GM21528 (cell line): Measurements from ENCODE around the gene PEX16.
A peak's percentile ranks its signal among the peaks of the same experiment; 100 is the strongest.
"Not testable (repeated sequence)": the region's sequence is repeated elsewhere in the genome, so short reads cannot be mapped to it uniquely, and the experiment has no call there.

Experiments
- ATAC-seq: cut with Tn5 transposase; IDR thresholded peaks from one replicate; pipeline ENCODE4 v1.9.1; 2021; ENCODE audit warnings: mild to moderate bottlenecking, moderate library complexity; ENCODE audit not compliant: unreplicated experiment, low FRiP score

Gene PEX16

DNA sequence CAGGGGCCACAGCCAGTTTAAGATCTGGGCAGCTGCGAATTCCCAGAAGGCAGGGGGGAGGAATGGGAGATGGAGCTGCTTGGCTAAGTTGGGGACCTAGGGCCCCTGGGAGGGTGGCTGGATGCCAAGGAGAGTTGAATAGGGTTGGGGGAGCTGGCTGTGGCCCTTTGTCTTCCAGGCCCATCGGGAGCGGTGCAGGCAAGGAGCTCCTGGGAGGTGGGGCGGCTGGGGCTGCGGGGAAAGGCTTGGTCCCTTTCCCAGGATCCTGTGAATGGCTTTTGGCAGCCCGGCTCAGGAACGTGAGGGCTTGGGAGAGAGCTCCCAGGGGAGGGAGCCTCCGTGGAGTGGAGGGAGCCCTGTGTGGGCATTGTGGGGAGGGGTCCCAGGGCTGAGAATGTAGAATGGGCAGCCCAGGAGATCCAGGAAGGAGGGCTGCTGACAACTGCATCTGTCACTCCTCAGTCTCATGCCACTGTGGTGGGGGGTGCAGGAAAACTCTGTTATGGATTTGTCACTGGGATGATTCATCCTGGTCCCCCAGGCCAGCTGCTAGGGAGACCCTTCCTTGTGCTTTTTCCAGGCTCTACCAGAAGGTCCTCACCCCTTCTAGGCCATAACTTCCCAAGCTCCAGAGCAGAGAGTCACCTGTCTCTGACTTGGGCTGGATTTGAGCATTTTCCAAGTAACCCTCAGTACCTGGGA lies 16.6 kb downstream of the PEX16 start:
- no peak for ATAC-seq

DNA sequence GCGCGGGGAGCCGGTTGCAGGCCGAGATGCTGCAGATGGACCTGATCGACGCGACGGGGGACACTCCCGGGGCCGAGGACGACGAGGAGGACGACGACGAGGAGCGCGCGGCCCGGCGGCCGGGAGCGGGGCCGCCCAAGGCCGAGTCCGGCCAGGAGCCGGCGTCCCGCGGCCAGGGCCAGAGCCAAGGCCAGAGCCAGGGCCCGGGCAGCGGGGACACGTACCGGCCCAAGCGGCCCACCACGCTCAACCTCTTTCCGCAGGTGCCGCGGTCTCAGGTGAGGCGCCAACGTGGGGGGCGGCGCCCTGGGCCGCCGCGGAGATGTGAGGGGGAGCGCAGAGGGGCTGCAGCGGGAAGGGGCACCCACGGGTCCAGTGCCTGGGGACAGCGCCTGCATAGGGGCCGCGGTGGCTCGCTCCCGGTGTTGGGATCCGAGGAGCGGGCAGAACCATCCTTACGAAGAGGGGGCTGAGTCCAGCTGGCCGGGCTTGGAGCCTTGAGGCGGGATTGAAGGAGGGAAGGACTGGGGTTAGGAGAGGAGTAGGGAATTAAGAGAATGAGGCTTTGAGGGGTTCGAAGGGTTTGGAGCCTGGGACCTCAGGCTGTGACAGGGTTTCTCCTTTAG lies 17.4 kb downstream of the PEX16 start:
- ATAC-seq: not testable (repeated sequence)

DNA sequence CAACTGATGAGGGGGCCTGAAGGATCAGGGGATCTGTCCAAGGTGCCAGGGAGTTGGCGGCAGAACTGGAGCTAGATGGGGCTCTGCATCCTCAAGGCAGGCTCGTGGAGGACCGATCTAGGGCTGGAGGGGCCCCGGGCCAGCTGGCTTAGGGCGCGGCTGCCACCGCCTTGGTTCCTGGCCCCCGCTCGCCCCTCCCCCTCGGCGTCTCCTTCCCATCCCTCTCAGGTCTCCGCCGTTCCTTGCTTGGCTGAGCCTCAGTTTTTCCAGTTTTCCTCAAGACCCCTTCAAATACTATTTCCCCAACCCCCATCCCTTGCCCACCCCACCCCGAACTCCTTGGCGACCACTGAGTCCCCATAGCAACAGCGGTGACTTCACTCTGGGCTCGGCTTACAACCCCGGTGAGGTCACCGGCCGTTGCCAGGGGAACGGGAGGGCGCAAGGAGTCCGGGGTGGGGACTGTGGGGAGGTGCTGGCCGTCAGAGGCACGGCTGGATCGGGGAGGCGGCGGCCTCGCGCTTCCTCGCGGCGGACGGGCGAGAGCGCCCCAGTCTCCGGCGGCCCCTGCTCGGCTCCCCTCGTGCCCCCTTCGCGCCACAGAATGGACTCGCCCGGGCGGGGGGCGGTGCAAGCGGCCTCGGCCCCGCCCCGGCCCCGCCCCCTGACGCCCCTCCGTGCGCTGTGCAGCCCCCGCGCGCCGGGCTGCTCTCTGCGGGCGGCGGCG lies 18.1 kb downstream of the PEX16 start:
- no peak for ATAC-seq

DNA sequence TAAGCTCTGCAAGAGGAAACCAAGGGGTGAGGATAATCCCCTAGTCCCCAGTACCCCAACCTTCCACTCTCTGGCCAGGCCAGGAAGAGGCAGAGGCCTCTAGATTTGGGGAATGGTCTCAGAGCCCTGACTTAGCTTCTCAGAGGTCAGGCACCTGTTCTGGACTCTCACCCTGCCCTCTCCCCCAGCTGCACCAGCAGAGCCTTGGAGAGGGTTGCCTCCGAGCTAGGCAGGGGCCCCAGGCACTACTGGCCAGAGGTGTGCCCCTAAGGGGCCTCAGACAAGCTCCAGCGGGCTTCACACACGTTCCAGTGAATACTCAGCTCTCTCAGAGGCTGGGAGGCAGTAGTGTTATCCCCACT lies 18.6 kb downstream of the PEX16 start:
- ATAC-seq: no peak

DNA sequence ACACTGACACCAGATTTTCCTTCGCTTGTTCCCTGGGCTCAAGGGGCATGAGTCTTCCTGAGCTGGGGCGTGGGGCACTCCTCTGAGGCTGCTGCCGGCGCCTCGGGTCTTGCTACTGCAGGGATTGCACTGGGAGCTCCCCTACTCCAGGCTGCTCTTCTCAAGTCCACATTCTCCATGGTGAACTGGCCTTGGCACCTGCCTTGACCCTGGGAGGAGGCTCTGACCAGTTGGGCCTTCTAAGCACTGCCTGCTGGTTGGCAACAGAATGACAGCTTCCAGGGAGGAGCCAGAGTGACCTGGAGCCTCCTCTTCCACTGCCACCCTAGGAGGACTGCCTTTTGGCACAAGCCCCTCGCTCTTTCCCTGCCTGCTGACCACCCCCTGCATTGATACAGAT lies 20.1 kb downstream of the PEX16 start:
- ATAC-seq: no peak

DNA sequence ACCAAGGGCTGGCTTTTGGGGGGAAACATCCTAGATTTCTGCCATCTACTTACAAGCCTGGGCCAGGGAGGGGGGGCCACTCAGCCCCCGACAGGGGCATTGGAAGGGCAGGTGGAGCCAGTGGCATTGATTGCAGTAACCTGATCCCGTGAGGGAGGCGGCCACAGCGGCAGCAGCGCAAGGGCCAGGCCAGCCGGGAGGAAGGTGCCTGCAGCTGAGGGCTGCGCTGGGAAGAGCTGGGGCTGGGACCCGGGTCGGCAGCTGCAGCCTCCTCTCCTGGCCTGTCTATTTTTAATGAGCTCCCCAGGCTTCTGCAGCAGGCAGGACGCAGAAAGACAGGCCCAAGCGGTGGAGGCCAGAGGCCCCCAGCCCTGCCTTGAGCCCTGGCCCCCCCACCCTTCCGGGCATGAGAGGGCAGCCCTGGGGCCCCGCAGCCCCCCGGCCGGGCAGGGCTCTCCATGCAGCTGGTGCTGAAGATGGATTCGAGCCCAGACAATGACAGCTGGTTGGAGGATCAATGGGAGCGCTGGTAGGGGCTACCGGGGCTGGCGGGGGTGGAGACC lies 21.2 kb downstream of the PEX16 start:
- no peak for ATAC-seq

DNA sequence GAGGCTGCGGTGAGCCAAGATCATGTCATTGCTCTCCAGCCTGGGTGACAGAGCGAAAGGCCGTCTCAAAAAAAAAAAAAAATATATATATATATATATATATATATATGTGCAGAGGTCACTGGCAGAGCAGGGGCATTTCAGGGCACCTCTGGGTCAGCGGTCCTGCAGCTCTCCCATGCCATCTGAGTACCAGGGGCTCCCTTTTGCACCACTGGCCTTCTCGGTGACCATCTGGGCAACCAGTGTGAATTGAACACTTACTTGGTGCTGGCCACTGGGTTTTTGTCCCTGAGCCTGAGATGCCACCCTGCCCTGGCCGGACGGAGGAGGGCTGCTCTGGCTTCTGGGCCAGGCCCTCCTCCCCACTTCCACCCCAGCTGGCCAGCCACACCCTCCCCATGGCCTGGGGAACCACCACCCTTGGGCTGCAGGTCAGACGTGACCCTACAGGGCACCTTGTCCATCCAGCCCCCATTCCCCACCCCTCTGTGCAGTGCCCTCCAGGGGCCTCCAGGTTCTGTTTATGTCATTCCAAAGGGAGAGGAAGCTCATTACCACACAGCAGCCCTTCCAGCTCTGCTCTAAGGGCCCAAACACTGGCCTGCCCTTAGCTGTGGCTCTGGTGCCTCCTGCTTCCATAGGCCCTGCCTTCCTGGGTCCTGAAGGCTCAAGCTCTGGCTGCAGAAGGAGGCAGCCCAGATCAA lies 22.0 kb downstream of the PEX16 start:
- no peak for ATAC-seq

DNA sequence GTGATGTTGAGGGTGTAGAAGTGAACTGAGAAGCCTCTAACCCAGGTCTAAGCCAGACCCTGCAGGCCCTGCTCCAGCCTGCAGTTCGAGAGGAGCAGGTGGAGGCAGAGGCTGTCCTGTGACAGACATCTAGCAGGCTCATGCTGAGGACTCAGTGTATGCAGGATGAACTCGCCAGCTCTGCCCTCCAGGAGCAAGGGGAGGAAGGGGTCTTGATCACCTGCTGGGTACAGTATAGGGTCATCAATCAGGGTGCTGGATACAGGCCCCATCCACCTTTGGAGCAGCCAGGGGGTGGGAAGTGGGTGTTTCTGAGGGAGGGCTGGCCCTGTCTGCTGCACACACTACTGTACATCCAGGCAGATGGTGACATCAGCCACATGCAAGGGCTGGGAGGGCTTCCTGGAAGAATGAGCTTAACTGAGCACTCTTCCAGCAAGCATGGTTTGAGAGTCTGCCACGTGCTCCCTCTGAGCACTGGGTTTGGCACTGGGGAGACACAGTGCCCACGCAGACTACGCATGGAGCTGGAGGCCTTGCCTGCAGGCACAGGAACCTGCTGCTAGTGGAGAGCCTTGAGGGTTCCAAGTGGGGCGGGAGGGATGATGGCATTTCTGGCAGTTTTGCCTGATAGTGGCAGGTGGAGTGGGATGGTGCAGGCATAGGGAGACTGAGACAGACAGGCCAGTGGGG lies 23.0 kb downstream of the PEX16 start:
- ATAC-seq: no peak

DNA sequence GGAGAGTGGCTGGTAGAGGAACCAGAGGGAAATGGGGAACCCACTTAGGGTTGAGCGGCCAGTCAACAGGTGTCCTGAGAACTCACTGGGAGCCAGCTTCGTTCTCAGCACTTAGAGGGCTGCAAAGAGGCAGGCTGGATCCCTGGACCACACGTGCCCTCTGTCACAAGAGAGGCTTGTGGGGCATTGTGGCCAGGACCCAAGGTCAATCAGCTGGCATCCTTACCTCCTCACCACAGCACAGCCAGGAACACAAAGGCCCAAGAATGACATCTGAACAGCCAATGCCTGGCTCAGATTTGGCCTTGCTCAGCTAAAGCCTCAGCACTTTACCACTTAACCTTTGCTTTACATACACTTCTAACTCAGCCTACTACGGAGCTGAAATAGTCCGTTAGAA lies 24.8 kb downstream of the PEX16 start:
- no peak for ATAC-seq

DNA sequence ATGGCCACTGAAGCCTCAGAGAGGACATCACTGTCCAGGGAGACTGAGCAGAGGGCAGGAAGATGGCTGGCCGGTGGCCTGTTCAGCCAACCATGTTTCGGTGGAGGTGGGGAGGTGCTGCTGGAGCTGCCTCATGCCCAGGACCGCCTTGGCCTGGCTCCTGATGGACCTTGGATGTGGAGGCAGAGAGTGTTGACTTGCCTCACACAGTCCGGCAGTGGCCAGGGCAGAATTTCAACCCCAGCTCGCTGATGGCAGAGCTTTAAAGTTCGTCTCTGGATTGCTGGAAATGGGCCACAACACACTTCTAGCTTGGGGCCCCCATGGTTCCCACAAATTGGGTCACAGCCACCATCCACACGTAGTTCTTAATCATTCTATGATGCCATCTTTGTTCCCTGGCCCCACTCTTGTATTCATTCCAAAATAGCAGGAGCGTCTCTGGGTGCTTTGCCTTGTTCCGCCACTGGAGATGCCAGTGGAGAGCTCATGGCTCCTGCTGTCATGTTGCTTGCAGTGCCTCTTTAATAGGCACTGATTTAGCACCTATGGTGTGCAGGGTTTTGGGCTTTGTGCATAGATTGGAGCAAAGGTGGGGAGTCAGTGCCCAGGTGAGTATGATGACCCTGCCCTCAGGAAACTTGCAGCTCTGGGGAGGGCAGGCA lies 26.7 kb downstream of the PEX16 start:
- no peak for ATAC-seq

DNA sequence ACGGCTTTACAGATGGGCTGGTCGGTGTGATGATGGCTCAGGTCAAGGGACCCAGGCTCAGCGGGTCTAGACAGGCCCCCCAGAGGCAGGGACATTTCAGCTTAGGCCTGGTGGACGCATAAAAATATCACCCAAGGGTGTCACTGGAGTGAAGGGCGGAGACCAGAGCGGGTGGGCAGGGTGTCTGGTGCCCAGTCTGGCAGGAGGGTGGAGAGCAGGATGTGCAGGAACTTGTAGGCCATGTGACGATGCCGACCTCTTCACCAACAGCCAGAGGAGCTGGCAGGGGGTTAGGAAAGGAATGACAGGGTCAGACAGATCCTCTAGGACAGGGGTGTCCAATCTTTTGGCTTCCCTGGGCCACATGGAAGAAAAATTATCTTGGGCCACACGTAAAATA lies 27.7 kb downstream of the PEX16 start:
- ATAC-seq: no peak

DNA sequence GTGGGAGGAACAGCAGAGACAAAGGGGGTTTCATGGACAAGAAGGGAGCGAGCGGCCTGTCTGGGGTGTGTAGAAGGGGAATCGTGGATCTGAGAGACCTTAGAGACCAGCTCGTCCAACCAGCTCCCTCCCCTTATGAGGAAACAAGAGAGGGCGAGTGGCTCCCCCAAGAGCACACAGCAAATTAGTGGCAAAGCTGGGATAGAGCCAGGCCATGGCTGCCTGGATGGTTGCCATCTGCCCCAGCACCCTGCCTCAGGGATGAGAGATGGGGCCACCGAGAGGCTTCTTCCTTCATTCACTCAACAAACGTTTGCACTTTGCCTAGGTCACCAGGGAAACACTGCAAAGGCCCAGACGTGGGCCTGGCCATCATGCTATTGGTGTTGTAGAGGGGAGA lies 28.1 kb downstream of the PEX16 start:
- no peak for ATAC-seq

DNA sequence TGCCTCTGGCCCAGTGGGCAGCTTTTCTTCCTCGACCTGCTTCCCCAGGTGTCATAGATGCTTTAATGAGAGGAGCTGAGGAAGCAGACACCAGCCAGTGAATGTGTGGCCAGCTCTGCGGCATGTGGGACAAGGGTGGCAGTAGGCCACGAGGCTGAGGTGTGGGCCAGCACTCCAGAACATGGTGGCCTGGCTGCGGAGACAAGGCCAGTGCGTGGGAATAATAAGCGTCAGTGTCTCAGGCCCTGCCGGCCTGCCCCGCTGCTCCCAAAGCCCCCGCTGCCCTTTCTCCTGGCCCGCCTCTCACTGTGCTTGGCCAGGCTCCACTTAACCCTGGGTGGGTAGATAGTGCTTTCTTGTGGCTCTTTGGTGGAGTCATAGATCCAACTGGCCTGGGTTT lies 30.1 kb downstream of the PEX16 start:
- no peak for ATAC-seq

DNA sequence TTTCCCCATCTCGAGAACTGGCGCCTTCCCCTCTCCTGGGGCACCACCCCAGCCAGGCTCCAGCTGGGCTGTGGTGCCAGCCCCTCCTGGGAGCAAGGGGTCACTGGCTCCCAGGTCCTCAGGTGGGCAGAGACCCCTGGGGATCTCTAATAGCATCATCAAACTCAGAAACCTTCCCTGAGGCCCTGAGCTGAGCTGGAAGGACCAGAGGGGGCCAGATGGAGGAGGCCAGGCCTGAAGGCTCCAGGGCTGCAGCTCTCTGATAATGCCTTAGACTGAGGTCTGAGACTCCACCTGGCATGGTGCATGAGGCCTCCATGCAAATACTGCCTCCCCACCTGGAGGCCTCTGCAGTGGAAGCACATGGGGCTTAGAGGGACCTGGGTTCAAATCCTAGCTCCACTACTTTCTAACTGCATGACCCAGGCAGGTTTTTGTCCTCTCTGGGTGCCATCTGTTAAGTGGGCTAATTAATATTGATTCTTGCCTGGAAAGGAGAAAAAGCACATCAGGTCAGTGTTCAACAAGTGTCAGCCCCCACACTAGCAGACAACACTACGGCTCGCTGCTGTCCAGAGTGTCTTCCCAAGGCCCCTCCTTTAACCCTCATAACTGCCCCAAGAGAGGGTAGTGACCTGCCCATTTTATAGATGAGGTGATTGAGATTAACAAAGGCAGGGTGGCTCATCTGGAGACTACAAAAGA lies 30.7 kb downstream of the PEX16 start:
- no peak for ATAC-seq

DNA sequence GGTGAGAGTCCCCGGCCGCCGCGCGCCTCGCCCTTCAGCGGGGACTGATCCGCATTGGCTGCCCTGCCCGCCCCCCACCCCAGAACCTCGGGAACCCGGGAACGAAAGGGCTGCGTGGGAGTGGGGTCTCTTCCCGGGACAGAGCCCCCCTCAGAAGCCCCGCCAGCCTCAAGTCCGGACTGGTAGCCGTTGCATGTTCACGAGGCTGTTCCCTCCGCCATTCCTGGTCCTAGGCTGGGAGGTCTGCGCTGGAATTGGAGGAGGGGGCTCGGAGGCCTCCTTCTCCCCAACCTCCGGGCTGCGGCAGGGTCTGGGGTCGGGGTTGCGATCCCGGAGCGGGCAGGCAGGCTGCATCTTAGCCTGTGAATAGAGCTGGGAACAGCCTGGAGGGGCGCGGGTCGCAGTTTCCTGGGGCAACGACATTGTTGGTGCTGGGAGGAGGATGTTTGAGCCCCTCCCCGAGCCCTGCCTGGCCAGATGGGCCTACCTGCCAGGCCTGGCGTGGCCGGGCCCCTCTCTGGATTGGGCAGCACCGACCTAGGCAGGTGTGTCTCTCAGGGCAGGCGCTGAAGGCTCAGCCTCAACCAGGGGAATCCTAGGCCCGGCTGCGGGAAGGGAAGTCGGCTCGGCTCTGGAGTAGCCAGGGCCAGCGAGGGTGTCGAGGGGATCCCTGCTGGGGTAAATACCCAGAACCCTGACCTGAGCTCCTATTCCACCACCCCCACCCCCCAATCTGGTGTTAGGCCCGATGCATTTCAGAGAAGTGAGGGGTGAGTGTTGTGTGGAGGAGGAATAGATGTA lies 31.6 kb downstream of the PEX16 start:
- ATAC-seq: no peak

DNA sequence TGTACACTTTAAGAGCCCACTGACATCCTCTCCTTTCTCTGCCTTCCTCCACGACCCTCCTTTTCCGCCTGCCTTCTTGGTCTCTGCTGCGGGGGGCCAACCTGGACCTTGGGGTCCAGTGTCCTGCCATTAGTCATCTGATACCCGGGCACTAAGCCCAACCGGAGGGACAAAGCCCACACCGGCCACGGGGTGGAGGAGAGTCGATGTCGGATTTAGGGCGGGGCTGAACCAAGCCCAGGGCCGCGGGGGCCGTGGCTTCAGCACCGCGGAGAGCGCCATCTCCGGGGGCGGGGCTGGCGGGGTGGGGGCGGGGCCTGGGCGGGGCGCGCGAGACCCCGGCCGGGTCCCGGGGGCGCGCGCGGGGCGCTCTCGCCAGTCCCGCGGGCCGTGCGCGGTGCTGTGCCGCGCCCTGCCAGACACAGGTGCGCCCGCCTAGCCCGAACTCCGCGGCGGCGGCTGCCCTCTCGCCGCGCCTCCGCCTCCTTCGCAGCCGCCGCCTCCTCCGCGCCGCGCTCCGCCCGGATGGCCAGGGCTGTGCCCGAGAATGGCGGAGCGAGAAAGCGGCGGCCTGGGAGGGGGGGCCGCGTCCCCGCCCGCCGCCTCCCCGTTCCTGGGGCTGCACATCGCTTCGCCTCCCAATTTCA lies 32.3 kb downstream of the PEX16 start, which contains the start of gene MAPK8IP1:
Gene MAPK8IP1, plus strand, starts transcription at position 378 of the 647 bp plus-strand sequence. Its CDS starts 170 bp downstream, at position 548.
- peak; percentile 62 for ATAC-seq

DNA sequence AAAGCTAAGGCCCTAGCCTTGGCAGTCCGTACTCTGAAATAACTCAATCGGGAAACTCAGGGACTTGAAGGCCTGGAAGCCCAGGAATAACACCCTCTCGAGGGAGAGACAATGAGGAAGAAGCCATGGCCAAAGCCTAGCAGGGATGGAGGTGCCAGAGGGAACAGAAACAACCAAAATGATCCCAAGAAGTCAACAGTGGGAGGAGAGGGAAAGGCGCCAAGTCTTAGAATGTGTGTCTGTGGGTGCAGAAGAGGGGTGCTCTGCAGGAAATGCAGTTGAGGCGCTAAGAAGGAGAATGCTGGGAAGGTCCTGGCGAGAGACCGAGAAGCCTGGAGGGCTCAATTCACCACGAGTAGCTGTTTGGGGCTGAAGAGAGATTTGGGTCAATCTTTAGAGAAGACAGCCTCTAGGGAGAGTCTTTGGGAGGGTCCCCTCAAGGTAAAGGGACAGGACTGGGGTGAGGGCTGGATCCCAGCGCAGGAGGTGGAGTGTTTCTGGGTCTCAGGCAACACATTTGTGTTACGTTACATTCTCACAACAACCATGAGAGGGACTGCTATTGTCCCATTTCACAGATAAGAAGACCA lies 33.0 kb downstream of the PEX16 start:
- no peak for ATAC-seq
